ENCODE results near the gene TRIM50. TPM values are rescaled to one million over a fixed set of nuclear protein-coding genes. Genes with fewer than 3 reads are reported as not detected.
"Not testable (repeated sequence)": the region's sequence is repeated elsewhere in the genome, so short reads cannot be mapped to it uniquely, and the experiment has no call there.

TRIM50 gene
- total RNA-seq, 2 donors from 2014 or later, result not detected

DNA sequence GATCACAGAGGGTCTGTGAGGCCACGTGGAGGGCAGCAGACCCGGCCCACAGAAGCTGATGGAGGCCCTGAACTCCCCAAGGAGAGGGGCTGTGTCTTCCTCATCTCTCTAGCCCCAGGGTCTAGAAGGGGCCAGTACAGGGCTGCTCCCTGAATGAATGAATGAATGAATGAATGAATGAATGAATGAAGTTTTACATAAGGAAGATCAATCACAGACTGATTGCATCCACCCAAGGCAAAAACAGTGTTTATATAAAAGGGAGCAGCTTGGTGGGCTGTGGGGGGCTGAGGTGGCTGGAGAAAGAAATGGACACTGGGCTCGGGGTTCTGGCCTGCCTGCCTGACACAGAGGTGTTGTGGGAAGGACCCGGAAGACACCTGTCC lies 14.4 kb downstream of the TRIM50 start:
- H3K4me3 ChIP-seq, result no peak overlapping the region

DNA sequence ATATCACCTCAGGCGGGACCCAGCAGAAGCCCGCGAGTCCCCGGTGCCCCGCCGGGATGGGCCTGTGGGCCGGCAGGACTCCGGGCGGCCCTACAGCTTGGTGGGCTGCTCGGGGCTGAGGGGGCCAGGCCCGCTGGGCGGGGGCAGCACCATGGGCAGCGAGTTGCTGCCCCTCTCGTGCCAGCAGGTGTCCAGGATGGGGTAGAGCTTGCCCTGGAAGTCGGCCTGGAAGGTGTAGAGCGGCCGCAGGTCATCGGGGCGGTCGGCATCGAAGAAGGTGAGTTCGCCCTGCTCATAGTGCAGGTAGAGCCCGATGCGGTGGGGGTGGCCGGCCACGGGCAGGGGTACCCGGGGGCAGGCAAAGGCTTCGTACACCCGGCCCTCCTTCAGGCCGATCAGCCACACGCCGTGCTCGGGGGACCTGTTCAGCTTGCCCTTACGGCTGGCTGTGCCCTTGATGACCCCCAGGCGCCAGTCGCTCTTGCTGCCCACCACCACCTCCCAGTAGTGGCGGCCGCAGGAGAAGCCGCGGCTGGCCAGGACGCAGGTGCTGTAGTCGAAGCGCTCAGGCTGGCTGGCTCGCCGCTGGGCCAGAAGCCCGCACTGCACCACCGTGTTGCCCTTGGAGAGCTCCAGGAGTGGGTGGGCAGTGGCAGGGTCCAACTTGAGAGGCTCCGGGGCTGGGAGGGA lies 14.9 kb downstream of the TRIM50 start:
- TF ChIP-seq, protein P1, sequence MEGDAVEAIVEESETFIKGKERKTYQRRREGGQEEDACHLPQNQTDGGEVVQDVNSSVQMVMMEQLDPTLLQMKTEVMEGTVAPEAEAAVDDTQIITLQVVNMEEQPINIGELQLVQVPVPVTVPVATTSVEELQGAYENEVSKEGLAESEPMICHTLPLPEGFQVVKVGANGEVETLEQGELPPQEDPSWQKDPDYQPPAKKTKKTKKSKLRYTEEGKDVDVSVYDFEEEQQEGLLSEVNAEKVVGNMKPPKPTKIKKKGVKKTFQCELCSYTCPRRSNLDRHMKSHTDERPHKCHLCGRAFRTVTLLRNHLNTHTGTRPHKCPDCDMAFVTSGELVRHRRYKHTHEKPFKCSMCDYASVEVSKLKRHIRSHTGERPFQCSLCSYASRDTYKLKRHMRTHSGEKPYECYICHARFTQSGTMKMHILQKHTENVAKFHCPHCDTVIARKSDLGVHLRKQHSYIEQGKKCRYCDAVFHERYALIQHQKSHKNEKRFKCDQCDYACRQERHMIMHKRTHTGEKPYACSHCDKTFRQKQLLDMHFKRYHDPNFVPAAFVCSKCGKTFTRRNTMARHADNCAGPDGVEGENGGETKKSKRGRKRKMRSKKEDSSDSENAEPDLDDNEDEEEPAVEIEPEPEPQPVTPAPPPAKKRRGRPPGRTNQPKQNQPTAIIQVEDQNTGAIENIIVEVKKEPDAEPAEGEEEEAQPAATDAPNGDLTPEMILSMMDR (IDR thresholded peaks at IDR 0.05), result no peak

More for the DNA sequence above, 14.4 kb downstream of the TRIM50 start:
- Histone ChIP-seq H3K27me3 (no peaks in the 10 kb centered on the region), H3K4me1 (peaks cover 0 to 8% of the 10 kb centered on the region in 2 donors), H3K36me3 (no peaks in the 10 kb centered on the region), H3K27ac (no peak overlapping the region), H3K9me3 (no peaks in the 10 kb centered on the region)
- TF ChIP-seq, protein P1 (IDR thresholded peaks at IDR 0.05), result no peak
- DNase-seq (ENCODE audit: low spot score), result no peak

DNA sequence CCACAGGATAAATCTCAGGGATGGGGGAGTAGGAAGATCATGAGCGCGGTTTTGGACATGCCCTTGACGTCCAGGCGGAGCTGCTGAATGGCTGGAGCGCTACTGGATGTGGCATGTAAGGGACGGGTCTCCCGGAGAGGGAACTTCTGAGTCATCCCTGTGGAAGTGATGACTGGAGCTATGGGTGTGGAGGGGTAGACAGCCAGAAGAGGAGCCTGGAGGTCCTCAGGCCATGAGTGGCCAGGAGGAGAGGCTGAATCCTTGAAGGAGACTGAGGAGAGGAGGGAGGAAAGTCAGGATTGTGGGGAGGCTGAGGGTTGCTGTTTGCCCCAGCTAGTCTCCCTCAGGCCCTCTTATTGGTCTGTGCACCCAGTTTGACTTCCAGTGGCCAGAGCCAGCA lies 16.5 kb downstream of the TRIM50 start:
- not testable (repeated sequence) for H3K9me3 ChIP-seq; DNase-seq (ENCODE audit: low spot score); H3K27me3 ChIP-seq; H3K27ac ChIP-seq; H3K4me3 ChIP-seq; H3K36me3 ChIP-seq
- peaks cover 0 to 11% of the 10 kb centered on the region in 2 donors for H3K4me1 ChIP-seq

More for the DNA sequence above, 14.9 kb downstream of the TRIM50 start:
- peaks cover 0 to 11% of the 10 kb centered on the region in 2 donors for H3K4me1 ChIP-seq
- no peaks in the 10 kb centered on the region for H3K27me3 ChIP-seq
- H3K4me3 ChIP-seq, result no peak overlapping the region
- no peak overlapping the region for H3K27ac ChIP-seq
- DNase-seq (ENCODE audit: low spot score), result no peak
- no peaks in the 10 kb centered on the region for H3K36me3 ChIP-seq
- H3K9me3 ChIP-seq, result no peaks in the 10 kb centered on the region

- H3K9me3 ChIP-seq, result no peaks in the 10 kb centered on the region
- H3K4me3 ChIP-seq, result peak within 1 kb of the TSS; percentile 81 to 84
- peaks cover 10% of the 10 kb centered on the region for H3K36me3 ChIP-seq
- peaks cover 0 to 11% of the 10 kb centered on the region in 2 donors for H3K4me1 ChIP-seq
- peak; percentile 83 for DNase-seq (ENCODE audit: low spot score)
- H3K27me3 ChIP-seq, result no peaks in the 10 kb centered on the region
- TF ChIP-seq, protein P1 (IDR thresholded peaks at IDR 0.05), result no peak
- peak within 1 kb of the TSS; percentile 59 to 68 for H3K27ac ChIP-seq
Measured at GRCh38 chr7:73308665-73309214, 19.1 kb downstream of the TRIM50 start, which contains the start of gene NSUN5. Gene NSUN5, minus strand, starts transcription at chr7:73308826. Its CDS starts 36 bp downstream, at chr7:73308790.

GRCh38 chr7:73308074-73308664 lies 19.7 kb downstream of the TRIM50 start:
- TF ChIP-seq, protein P1 (IDR thresholded peaks at IDR 0.05), result no peak
- DNase-seq (ENCODE audit: low spot score), result no peak
- peak overlapping the region; percentile 59 to 68 for H3K27ac ChIP-seq
- peak overlapping the region; percentile 81 to 84 for H3K4me3 ChIP-seq
- peaks cover 0 to 11% of the 10 kb centered on the region in 2 donors for H3K4me1 ChIP-seq
- peaks cover 15% of the 10 kb centered on the region for H3K36me3 ChIP-seq
- no peaks in the 10 kb centered on the region for H3K9me3 ChIP-seq
- no peaks in the 10 kb centered on the region for H3K27me3 ChIP-seq

DNA sequence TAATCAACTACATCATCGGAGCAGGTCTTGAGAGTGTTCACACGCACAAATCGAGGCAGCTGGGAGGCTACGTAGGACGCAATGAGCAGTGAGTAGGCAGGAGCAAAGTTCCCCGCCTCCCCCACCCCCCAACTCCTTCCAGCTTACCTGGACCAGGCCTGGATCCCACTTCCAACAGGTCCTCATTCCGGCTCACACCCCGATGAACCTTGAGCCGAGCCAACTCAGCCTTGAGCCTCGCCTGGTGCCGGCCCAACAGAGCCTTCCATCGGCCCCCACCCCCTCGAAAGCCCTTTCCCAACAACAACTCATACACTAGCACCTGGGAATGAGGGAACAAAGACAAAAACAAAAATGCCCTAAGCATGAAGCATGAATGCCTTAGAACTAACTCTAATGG lies 20.4 kb downstream of the TRIM50 start:
- TF ChIP-seq, protein P1 (IDR thresholded peaks at IDR 0.05), result no peak
- Histone ChIP-seq H3K9me3 (no peaks in the 10 kb centered on the region), H3K27me3 (no peaks in the 10 kb centered on the region), H3K4me1 (peaks cover 0 to 11% of the 10 kb centered on the region in 2 donors), H3K36me3 (peaks cover 16% of the 10 kb centered on the region), H3K27ac (no peak overlapping the region), H3K4me3 (no peak overlapping the region)
- DNase-seq (ENCODE audit: low spot score), result no peak

DNA sequence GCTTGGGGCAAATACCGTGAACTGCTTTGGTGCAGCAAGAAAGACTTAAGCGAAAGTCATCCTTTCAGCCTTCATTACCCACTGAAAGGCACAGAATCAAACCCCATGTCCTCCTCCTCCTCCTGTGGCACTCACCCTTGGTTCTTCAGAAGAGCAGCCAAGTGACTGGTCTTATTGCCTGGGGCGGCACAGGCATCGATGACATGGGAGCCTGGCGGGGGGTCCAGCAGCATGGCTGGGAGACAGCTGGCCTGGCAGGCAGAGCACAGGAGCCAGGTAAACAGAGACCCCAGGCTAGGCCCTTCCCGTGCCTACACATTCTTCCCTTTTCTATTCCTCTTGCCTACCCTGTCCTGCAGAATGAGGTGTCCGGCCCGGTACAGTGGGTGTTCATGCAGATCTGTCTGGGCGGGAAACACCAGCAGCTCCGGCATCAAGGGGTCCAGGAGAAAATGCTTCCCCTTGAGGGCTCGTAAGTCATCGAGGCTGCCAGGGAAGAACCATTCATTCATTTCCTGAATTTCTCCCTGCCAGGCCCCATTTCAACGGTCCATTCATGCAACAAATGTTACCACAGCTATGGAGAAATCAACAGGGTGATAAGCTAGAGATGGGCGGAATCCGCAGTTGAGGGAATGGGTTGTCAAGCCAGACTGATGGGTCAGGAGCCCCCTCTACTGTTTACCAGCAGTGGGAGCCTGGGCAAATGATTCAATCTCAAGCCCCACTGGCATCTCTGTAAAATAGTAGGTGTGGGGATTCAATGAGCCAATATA lies 23.1 kb downstream of the TRIM50 start:
- peak; percentile 7 for DNase-seq (ENCODE audit: low spot score)
- H3K9me3 ChIP-seq, H3K4me3 ChIP-seq, H3K27me3 ChIP-seq, H3K27ac ChIP-seq: not testable (repeated sequence)
- H3K36me3 ChIP-seq, result peaks cover 16% of the 10 kb centered on the region
- H3K4me1 ChIP-seq, result peaks cover 0 to 11% of the 10 kb centered on the region in 2 donors

Measured in right atrium auricular region (tissue), 2 donors.